ENCODE data around the gene PPP2R2C.

GRCh38 chr4:6369511-6369910 is 102.9 kb downstream of the PPP2R2C start:
- TF ChIP-seq POLR2A (IDR thresholded peaks at IDR 0.05; ENCODE audit: low read depth, low read length) (no peak), TAF1 (IDR thresholded peaks at IDR 0.05; ENCODE audit: low read depth, low read length) (no peak), POLR2AphosphoS5 (IDR thresholded peaks at IDR 0.05; ENCODE audit: low read depth, low read length) (no peak), SPI1 (IDR thresholded peaks at IDR 0.05; ENCODE audit: low read depth, low read length) (no peak), PAX5 (IDR thresholded peaks at IDR 0.05; ENCODE audit: insufficient read depth, low read length, severe bottlenecking) (no peak), POU2F2 (IDR thresholded peaks at IDR 0.05; ENCODE audit: low read depth, low read length) (no peak)
